HG03469 (cell line): ENCODE results near the gene HOXD12.

ENCODE experiments used
- ATAC-seq: cut with Tn5 transposase; IDR thresholded peaks from one replicate; pipeline ENCODE4 v1.9.1; 2021; ENCODE audit warnings: mild to moderate bottlenecking, moderate library complexity, moderate number of reproducible peaks; ENCODE audit not compliant: unreplicated experiment

Gene HOXD12

GRCh38 chr2:176080540-176081375 lies 18.8 kb upstream of the HOXD12 start:
- ATAC-seq: no peak

GRCh38 chr2:176081376-176081836 lies 18.2 kb upstream of the HOXD12 start:
- ATAC-seq: no peak

- ATAC-seq: no peak
Observed at GRCh38 chr2:176081837-176082524, 17.6 kb upstream of the HOXD12 start.

GRCh38 chr2:176082525-176082823 lies 17.1 kb upstream of the HOXD12 start:
- no peak for ATAC-seq

- no peak for ATAC-seq
Observed at GRCh38 chr2:176082824-176083751, 16.5 kb upstream of the HOXD12 start.

GRCh38 chr2:176083796-176084261 lies 15.8 kb upstream of the HOXD12 start, which contains the start of gene EVX2:
EVX2 (minus strand) TSS chr2:176083962; CDS start chr2:176083776, 186 bp downstream.
- no peak for ATAC-seq

GRCh38 chr2:176084611-176085119 lies 14.9 kb upstream of the HOXD12 start:
- no peak for ATAC-seq

- ATAC-seq: no peak
Observed at GRCh38 chr2:176085120-176085788, 14.3 kb upstream of the HOXD12 start.

- ATAC-seq: no peak
Observed at GRCh38 chr2:176085861-176086771, 13.5 kb upstream of the HOXD12 start.

- no peak for ATAC-seq
Observed at GRCh38 chr2:176087330-176088047, 12.1 kb upstream of the HOXD12 start.

- ATAC-seq: no peak
Observed at GRCh38 chr2:176088048-176088936, 11.3 kb upstream of the HOXD12 start.

- ATAC-seq: no peak
Observed at GRCh38 chr2:176088937-176089842, 10.4 kb upstream of the HOXD12 start.

- no peak for ATAC-seq
Observed at GRCh38 chr2:176089843-176090395, 9.7 kb upstream of the HOXD12 start.

- no peak for ATAC-seq
Observed at GRCh38 chr2:176090862-176091261, 8.7 kb upstream of the HOXD12 start.

- ATAC-seq: no peak
Observed at GRCh38 chr2:176091329-176092258, 8.0 kb upstream of the HOXD12 start.
